Hematopoietic multipotent progenitor cell (in vitro differentiated cells): ENCODE data around the gene CPEB4. TPM values are rescaled to one million over a fixed set of nuclear protein-coding genes. Genes with fewer than 3 reads are reported as not detected.

Experiments
- DNase-seq, 3 donors: peaks; one replicate each; pipeline ENCODE4 v3.0.0-alpha.2; 2011 to 2015; ENCODE audit warnings: low read depth in 2 of 3, low spot score in 2 of 3
- total RNA-seq: library from RNA; depleted of rRNA; stranded (reverse); fragments of >200 nt; gene quantifications from one replicate; pipeline ENCODE4 v1.2.3, GENCODE V29; 2012

Gene CPEB4
- total RNA-seq, 1 donor: 10.5 TPM

GRCh38 chr5:173910215-173910614 is 22.1 kb downstream of the CPEB4 start:
- DNase-seq: no peak

GRCh38 chr5:173911623-173912022 is 23.5 kb downstream of the CPEB4 start:
- DNase-seq: no peak

GRCh38 chr5:173913686-173914321 is 25.7 kb downstream of the CPEB4 start:
- DNase-seq: no peak

- no peak for DNase-seq
Observed at GRCh38 chr5:173915310-173916014, 27.3 kb downstream of the CPEB4 start.

GRCh38 chr5:173916233-173916632 is 28.1 kb downstream of the CPEB4 start:
- DNase-seq: peak in 1 of 3 donors; percentile 34

GRCh38 chr5:173917788-173918786 is 29.9 kb downstream of the CPEB4 start:
- DNase-seq: peak; percentile 63 to 91 (median 82)

- DNase-seq: no peak
Observed at GRCh38 chr5:173919443-173919842, 31.3 kb downstream of the CPEB4 start.

GRCh38 chr5:173920024-173920753 is 32.0 kb downstream of the CPEB4 start:
- DNase-seq: no peak

- no peak for DNase-seq
Observed at GRCh38 chr5:173920866-173921555, 32.9 kb downstream of the CPEB4 start.

GRCh38 chr5:173922527-173922926 is 34.4 kb downstream of the CPEB4 start:
- DNase-seq: no peak

- DNase-seq: no peak
Observed at GRCh38 chr5:173923218-173924095, 35.3 kb downstream of the CPEB4 start.

- no peak for DNase-seq
Observed at GRCh38 chr5:173924899-173925298, 36.8 kb downstream of the CPEB4 start.

GRCh38 chr5:173925449-173926071 is 37.4 kb downstream of the CPEB4 start:
- peak in 2 of 3 donors; percentile 58 to 74 for DNase-seq

- no peak for DNase-seq
Observed at GRCh38 chr5:173926359-173926758, 38.2 kb downstream of the CPEB4 start.

- no peak for DNase-seq
Observed at GRCh38 chr5:173928871-173929574, 40.9 kb downstream of the CPEB4 start.

GRCh38 chr5:173932695-173933139 is 44.6 kb downstream of the CPEB4 start:
- DNase-seq: no peak

GRCh38 chr5:173933901-173934300 is 45.8 kb downstream of the CPEB4 start:
- DNase-seq: no peak

GRCh38 chr5:173935396-173935795 is 47.2 kb downstream of the CPEB4 start:
- no peak for DNase-seq
